Neural cell (in vitro differentiated cells): Measurements from ENCODE around the gene CXXC1. TPM values are rescaled to one million over a fixed set of nuclear protein-coding genes. Genes with fewer than 3 reads are reported as not detected.
A peak's percentile ranks its signal among the peaks of the same experiment; 100 is the strongest.

Source experiments
- H2AFZ ChIP-seq: fragments of 200-600, 300-800 bp; sonication (generic), shearing (Covaris generic); 2 replicates; pipeline ENCODE4 v1.6.0; 2014; ENCODE audit warnings: low read depth, mild to moderate bottlenecking, antibody characterized with exemption, low read length, moderate library complexity
- H3F3A ChIP-seq: fragments of 200-600 bp; shearing (Covaris generic); 2 replicates; pipeline ENCODE4 v1.6.1; 2016; ENCODE audit warnings: mild to moderate bottlenecking, moderate library complexity, mixed read lengths, antibody characterized with exemption, low read length; ENCODE audit not compliant: insufficient read depth, poor library complexity, severe bottlenecking
- H3K27ac ChIP-seq: fragments of 200-600, 300-800 bp; sonication (generic), shearing (Covaris generic); 2 replicates; pipeline ENCODE4 v1.5.1; 2014; ENCODE audit warnings: mild to moderate bottlenecking, low read length, moderate library complexity
- H3K27me3 ChIP-seq: fragments of 300-800, 200-600 bp; sonication (generic), shearing (Covaris generic); 2 replicates; pipeline ENCODE4 v1.6.0; 2014; ENCODE audit warnings: mild to moderate bottlenecking, low read depth, low read length, moderate library complexity; ENCODE audit not compliant: insufficient read depth
- H3K36me3 ChIP-seq: fragments of 300-800, 200-600 bp; sonication (generic), shearing (Covaris generic); 2 replicates; pipeline ENCODE4 v1.5.1; 2014; ENCODE audit warnings: mild to moderate bottlenecking, antibody characterized with exemption, low read length, moderate library complexity; ENCODE audit not compliant: insufficient read depth
- H3K4me2 ChIP-seq: fragments of 300-800, 200-600 bp; sonication (generic), shearing (Covaris generic); 2 replicates; pipeline ENCODE4 v1.6.0; 2014; ENCODE audit warnings: mild to moderate bottlenecking, low read length
- H3K4me3 ChIP-seq: fragments of 300-800, 200-600 bp; sonication (generic), shearing (Covaris generic); 2 replicates; pipeline ENCODE4 v1.5.1; 2014; ENCODE audit warnings: mild to moderate bottlenecking, low read length, moderate library complexity
- H3K79me2 ChIP-seq: fragments of 200-600 bp; shearing (Covaris generic); replicated peaks from 2 replicates; pipeline ENCODE4 v1.6.0; 2014; ENCODE audit warnings: mild to moderate bottlenecking, low read length, moderate library complexity; ENCODE audit not compliant: insufficient read depth
- H3K9ac ChIP-seq: fragments of 300-800, 200-600 bp; sonication (generic), shearing (Covaris generic); 2 replicates; pipeline ENCODE4 v1.6.1; 2016; ENCODE audit warnings: mild to moderate bottlenecking, low read length, mixed read lengths
- H3K9me2 ChIP-seq: fragments of 200-600 bp; shearing (Covaris generic); 2 replicates; pipeline ENCODE4 v1.6.1; 2016; ENCODE audit warnings: mild to moderate bottlenecking, low read length, mixed read lengths; ENCODE audit not compliant: insufficient read depth
- H3K9me3 ChIP-seq: fragments of 200-600, 300-800 bp; sonication (generic), shearing (Covaris generic); 2 replicates; pipeline ENCODE4 v1.6.1; 2016; ENCODE audit warnings: mild to moderate bottlenecking, mixed run types, low read length, moderate library complexity, mixed read lengths
- H4K20me1 ChIP-seq: fragments of 200-600 bp; shearing (Covaris generic); 2 replicates; pipeline ENCODE4 v1.6.1; 2016; ENCODE audit warnings: mild to moderate bottlenecking, mixed run types; ENCODE audit not compliant: insufficient read depth
- CTCF ChIP-seq: fragments of 450-650 bp; IDR thresholded peaks from 2 replicates; pipeline ENCODE4 v1.5.1; 2014; ENCODE audit warnings: antibody characterized with exemption, mild to moderate bottlenecking, moderate library complexity; ENCODE audit not compliant: poor library complexity, severe bottlenecking
- EP300 ChIP-seq: fragments of 450-650 bp; conservative IDR thresholded peaks from 2 replicates; pipeline ENCODE4 v1.6.1; 2014; ENCODE audit warnings: antibody characterized with exemption, mild to moderate bottlenecking, moderate library complexity; ENCODE audit not compliant: poor library complexity, severe bottlenecking
- EZH2 ChIP-seq: fragments of 200-600, 300-800 bp; shearing (Covaris generic), sonication (generic); IDR thresholded peaks from 2 replicates; pipeline ENCODE4 v1.6.1; 2014; ENCODE audit warnings: antibody characterized with exemption, low read length, borderline replicate concordance, mild to moderate bottlenecking; ENCODE audit not compliant: insufficient read depth, poor library complexity, severe bottlenecking
- MXI1 ChIP-seq: fragments of 450-650 bp; conservative IDR thresholded peaks from 2 replicates; pipeline ENCODE4 v1.6.1; 2014; ENCODE audit warnings: antibody characterized with exemption, mild to moderate bottlenecking; ENCODE audit not compliant: poor library complexity, severe bottlenecking
- POLR2AphosphoS5 ChIP-seq: IDR thresholded peaks from 2 replicates; pipeline ENCODE4 v1.6.1; 2012
- RAD21 ChIP-seq: fragments of 450-650 bp; conservative IDR thresholded peaks from 2 replicates; pipeline ENCODE4 v1.6.1; 2014; ENCODE audit warnings: antibody characterized with exemption, mild to moderate bottlenecking, moderate library complexity
- SMC3 ChIP-seq: fragments of 450-650 bp; conservative IDR thresholded peaks from 2 replicates; pipeline ENCODE4 v1.6.1; 2014; ENCODE audit warnings: antibody characterized with exemption, mild to moderate bottlenecking, moderate library complexity; ENCODE audit not compliant: poor library complexity
- TAF1 ChIP-seq: IDR thresholded peaks from 2 replicates; pipeline ENCODE4 v1.6.1; 2012; ENCODE audit warnings: low read depth
- polyA plus RNA-seq: library from polyadenylated mRNA; depleted of rRNA; stranded (reverse); fragments of >200 nt; gene quantifications from 2 replicates; pipeline ENCODE4 v1.2.3, GENCODE V29; 2014
- TF ChIP-seq, protein P1 (sequence below): IDR thresholded peaks from 2 replicates; pipeline ENCODE4 v1.6.1; 2012; ENCODE audit warnings: borderline replicate concordance

Gene CXXC1
- polyA plus RNA-seq, 1 donor from 2014 or later, result 99.8 TPM

GRCh38 chr18:50281295-50281971, 6.1 kb downstream of the CXXC1 start, which contains the start of gene MBD1:
Gene MBD1, minus strand, starts transcription at chr18:50281523. Its CDS starts 1,531 bp downstream, at chr18:50279992.
- Histone ChIP-seq H3K27me3 (no peaks in the 10 kb centered on the region), H2AFZ (peak within 1 kb of the TSS; percentile 90), H3K9me2 (no peaks in the 10 kb centered on the region), H3K79me2 (peaks cover 26% of the 10 kb centered on the region), H3K9ac (peak within 1 kb of the TSS; percentile 90), H3K36me3 (no peaks in the 10 kb centered on the region), H3K4me2 (peak within 1 kb of the TSS; percentile 95), H3F3A (no peaks in the 10 kb centered on the region), H3K4me3 (peak within 1 kb of the TSS; percentile 82), H4K20me1 (no peaks in the 10 kb centered on the region), H3K27ac (peak within 1 kb of the TSS; percentile 95), H3K9me3 (no peaks in the 10 kb centered on the region)
- TF ChIP-seq CTCF (peak; percentile 60), MXI1 (peak; percentile 85), RAD21 (peak; percentile 55), SMC3 (peak; percentile 62), TAF1 (peak; percentile 47), EP300 (peak; percentile 87), POLR2AphosphoS5 (peak; percentile 99), EZH2 (no peak)
- TF ChIP-seq, protein P1, sequence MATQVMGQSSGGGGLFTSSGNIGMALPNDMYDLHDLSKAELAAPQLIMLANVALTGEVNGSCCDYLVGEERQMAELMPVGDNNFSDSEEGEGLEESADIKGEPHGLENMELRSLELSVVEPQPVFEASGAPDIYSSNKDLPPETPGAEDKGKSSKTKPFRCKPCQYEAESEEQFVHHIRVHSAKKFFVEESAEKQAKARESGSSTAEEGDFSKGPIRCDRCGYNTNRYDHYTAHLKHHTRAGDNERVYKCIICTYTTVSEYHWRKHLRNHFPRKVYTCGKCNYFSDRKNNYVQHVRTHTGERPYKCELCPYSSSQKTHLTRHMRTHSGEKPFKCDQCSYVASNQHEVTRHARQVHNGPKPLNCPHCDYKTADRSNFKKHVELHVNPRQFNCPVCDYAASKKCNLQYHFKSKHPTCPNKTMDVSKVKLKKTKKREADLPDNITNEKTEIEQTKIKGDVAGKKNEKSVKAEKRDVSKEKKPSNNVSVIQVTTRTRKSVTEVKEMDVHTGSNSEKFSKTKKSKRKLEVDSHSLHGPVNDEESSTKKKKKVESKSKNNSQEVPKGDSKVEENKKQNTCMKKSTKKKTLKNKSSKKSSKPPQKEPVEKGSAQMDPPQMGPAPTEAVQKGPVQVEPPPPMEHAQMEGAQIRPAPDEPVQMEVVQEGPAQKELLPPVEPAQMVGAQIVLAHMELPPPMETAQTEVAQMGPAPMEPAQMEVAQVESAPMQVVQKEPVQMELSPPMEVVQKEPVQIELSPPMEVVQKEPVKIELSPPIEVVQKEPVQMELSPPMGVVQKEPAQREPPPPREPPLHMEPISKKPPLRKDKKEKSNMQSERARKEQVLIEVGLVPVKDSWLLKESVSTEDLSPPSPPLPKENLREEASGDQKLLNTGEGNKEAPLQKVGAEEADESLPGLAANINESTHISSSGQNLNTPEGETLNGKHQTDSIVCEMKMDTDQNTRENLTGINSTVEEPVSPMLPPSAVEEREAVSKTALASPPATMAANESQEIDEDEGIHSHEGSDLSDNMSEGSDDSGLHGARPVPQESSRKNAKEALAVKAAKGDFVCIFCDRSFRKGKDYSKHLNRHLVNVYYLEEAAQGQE, result peak; percentile 81

DNA sequence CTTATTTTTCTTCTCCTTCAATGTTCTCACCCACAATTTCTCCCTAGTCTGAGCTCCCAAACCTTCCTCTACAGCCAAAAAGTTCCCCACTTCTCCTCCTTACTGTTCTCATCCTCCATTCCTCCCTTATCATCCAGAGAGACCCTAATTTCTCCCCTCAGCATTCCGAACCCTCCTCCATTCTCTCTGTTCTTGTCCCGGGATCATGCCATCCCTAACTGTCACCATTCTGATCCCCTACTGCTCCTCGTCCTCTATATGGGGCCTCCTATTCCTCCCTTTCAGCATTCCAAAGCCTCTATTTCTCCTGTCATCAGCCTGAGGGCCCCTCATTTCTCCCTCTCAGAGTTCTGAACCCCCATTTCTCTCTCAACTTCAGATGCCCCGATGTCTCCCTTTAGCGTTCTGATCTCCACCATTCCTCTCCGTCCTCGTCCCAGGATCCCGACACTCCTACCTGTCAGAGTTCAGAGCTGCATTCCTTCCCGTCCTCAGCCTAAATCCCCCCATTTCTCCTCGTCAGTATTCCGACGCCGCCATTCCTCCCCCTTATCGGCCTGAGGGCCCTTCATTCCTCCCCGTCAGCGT, 6.7 kb downstream of the CXXC1 start:
- peak overlapping the region; percentile 82 for H3K4me3 ChIP-seq
- peak overlapping the region; percentile 74 for H3K4me2 ChIP-seq
- H3K27me3 ChIP-seq, result no peaks in the 10 kb centered on the region
- no peaks in the 10 kb centered on the region for H3K9me3 ChIP-seq
- peaks cover 26% of the 10 kb centered on the region for H3K79me2 ChIP-seq
- peak overlapping the region; percentile 90 for H3K9ac ChIP-seq
- H3K36me3 ChIP-seq, result no peaks in the 10 kb centered on the region
- no peaks in the 10 kb centered on the region for H4K20me1 ChIP-seq
- H2AFZ ChIP-seq, result peak overlapping the region; percentile 81
- no peaks in the 10 kb centered on the region for H3F3A ChIP-seq
- no peaks in the 10 kb centered on the region for H3K9me2 ChIP-seq
- H3K27ac ChIP-seq, result peak overlapping the region; percentile 95
- TF ChIP-seq SMC3 (no peak), MXI1 (no peak), POLR2AphosphoS5 (no peak), EP300 (no peak), CTCF (no peak), EZH2 (no peak), TAF1 (no peak), RAD21 (no peak)
- TF ChIP-seq, protein P1, result no peak
